HepG2 (cell line): ENCODE data around the gene CES2. TPM values are rescaled to one million over a fixed set of nuclear protein-coding genes. Genes with fewer than 3 reads are reported as not detected.

Source experiments
- BRD4 ChIP-seq: sonication (generic); formaldehyde crosslinking; IDR thresholded peaks from 2 replicates; pipeline ENCODE4 v1.4.0; 2020; ENCODE audit warnings: missing genetic modification reagents
- CTCF ChIP-seq: sonication (generic); formaldehyde crosslinking; IDR thresholded peaks from 2 replicates; pipeline ENCODE4 v1.5.0; 2020; ENCODE audit warnings: mild to moderate bottlenecking, missing genetic modification reagents, moderate library complexity
- E2F5 ChIP-seq: sonication (generic); formaldehyde crosslinking; conservative IDR thresholded peaks from 2 replicates; pipeline ENCODE4 v1.4.0; 2020; ENCODE audit warnings: missing genetic modification reagents
- ELF4 ChIP-seq: sonication (generic); formaldehyde crosslinking; IDR thresholded peaks from 2 replicates; pipeline ENCODE4 v1.5.0; 2020; ENCODE audit warnings: missing genetic modification reagents, mild to moderate bottlenecking, moderate library complexity, borderline replicate concordance
- HMGA1 ChIP-seq: sonication (generic); formaldehyde crosslinking; conservative IDR thresholded peaks from 2 replicates; pipeline ENCODE4 v1.4.0; 2020; ENCODE audit warnings: missing genetic modification reagents
- IRF2 ChIP-seq: IDR thresholded peaks from 2 replicates; pipeline ENCODE4 v1.6.1; 2018; ENCODE audit warnings: missing genetic modification reagents, missing compliant biosample characterization
- MIXL1 ChIP-seq: IDR thresholded peaks from 2 replicates; pipeline ENCODE4 v1.6.1; 2016
- NCOA2 ChIP-seq: sonication (generic); formaldehyde crosslinking; IDR thresholded peaks from 2 replicates; pipeline ENCODE4 v1.8.0; 2022; ENCODE audit warnings: inconsistent platforms
- NFE2 ChIP-seq: sonication (generic); formaldehyde crosslinking; IDR thresholded peaks from 2 replicates; pipeline ENCODE4 v1.4.0; 2020; ENCODE audit warnings: missing genetic modification reagents
- NFIC ChIP-seq: IDR thresholded peaks from 2 replicates; pipeline ENCODE4 v1.6.1; 2012; ENCODE audit warnings: mild to moderate bottlenecking, low read length, inconsistent platforms
- PCBP2 ChIP-seq: fragments of 200-400 bp; formaldehyde crosslinking; optimal IDR thresholded peaks from 2 replicates; pipeline ENCODE3; 2018; ENCODE audit warnings: low read length, low read depth; ENCODE audit not compliant: poor library complexity, severe bottlenecking
- RFXAP ChIP-seq: sonication (generic); formaldehyde crosslinking; IDR thresholded peaks from 2 replicates; pipeline ENCODE4 v1.4.0; 2020; ENCODE audit warnings: missing genetic modification reagents, borderline replicate concordance
- SNAI1 ChIP-seq: sonication (generic); formaldehyde crosslinking; IDR thresholded peaks from 2 replicates; pipeline ENCODE4 v1.5.0; 2020; ENCODE audit warnings: mild to moderate bottlenecking, missing genetic modification reagents, borderline replicate concordance
- SPEN ChIP-seq: sonication (generic); formaldehyde crosslinking; IDR thresholded peaks from 2 replicates; pipeline ENCODE4 v1.5.1; 2020; ENCODE audit warnings: low read depth, mild to moderate bottlenecking, missing genetic modification reagents
- SRF ChIP-seq: IDR thresholded peaks from 2 replicates; pipeline ENCODE4 v1.6.1; 2011; ENCODE audit warnings: mild to moderate bottlenecking, low read depth, low read length, moderate library complexity
- TBL1XR1 ChIP-seq: fragments of 150-350 bp; IDR thresholded peaks from 2 replicates; pipeline ENCODE4 v1.6.1; 2014; ENCODE audit warnings: borderline replicate concordance, low read length; ENCODE audit not compliant: partially characterized antibody
- ZBTB2 ChIP-seq: sonication (generic); formaldehyde crosslinking; IDR thresholded peaks from 2 replicates; pipeline ENCODE4 v1.8.0; 2022; ENCODE audit warnings: low read depth, missing genetic modification reagents
- ZNF3 ChIP-seq: IDR thresholded peaks from 2 replicates; pipeline ENCODE4 v1.7.0; 2017; ENCODE audit warnings: inconsistent platforms
- ZNF530 ChIP-seq: sonication (generic); formaldehyde crosslinking; IDR thresholded peaks from 2 replicates; pipeline ENCODE4 v1.5.0; 2020; ENCODE audit warnings: low read depth, mild to moderate bottlenecking, missing genetic modification reagents
- ZNF549 ChIP-seq: sonication (generic); formaldehyde crosslinking; IDR thresholded peaks from 2 replicates; pipeline ENCODE4 v1.5.0; 2020; ENCODE audit warnings: missing genetic modification reagents
- ZNF687 ChIP-seq: sonication (generic); formaldehyde crosslinking; IDR thresholded peaks from 2 replicates; pipeline ENCODE4 v1.5.1; 2020; ENCODE audit warnings: mild to moderate bottlenecking, missing genetic modification reagents, moderate library complexity
- ZNF841 ChIP-seq: sonication (generic); formaldehyde crosslinking; IDR thresholded peaks from 2 replicates; pipeline ENCODE4 v1.8.1; 2023; ENCODE audit warnings: missing genetic modification reagents, borderline replicate concordance
- ZNF883 ChIP-seq: sonication (generic); formaldehyde crosslinking; IDR thresholded peaks from 2 replicates; pipeline ENCODE4 v1.5.1; 2020; ENCODE audit warnings: mild to moderate bottlenecking, missing genetic modification reagents; ENCODE audit errors: not compliant biosample characterization
- polyA plus RNA-seq, 8 experiments: library from polyadenylated mRNA; depleted of rRNA in 3 of 8; stranded (reverse) in 7 of 8; unstranded in 1 of 8; fragments of >200 nt; fragmentation: Illumina TruSeq in 4 of 8; extraction: Trizol in 4 of 8; gene quantifications; 2 replicates each; pipeline versions ENCODE4 v1.2.1 to v1.2.3, GENCODE V29; 2011 to 2016; ENCODE audit warnings: low read depth in 4 of 8, missing spikeins in 1 of 8, mixed read lengths in 1 of 8; ENCODE audit not compliant: insufficient read depth in 1 of 8
- total RNA-seq, 5 experiments: library from RNA; depleted of rRNA; stranded (reverse); fragments of >200 nt; fragmentation: Illumina TruSeq; extraction: Trizol; gene quantifications; 2 replicates each; pipeline ENCODE4 v1.2.3, GENCODE V29; 2016; ENCODE audit warnings: low read depth in 1 of 5

Gene CES2
- total and polyA plus RNA-seq, 2 of the 13 experiments (the other 11 are each of a cell fraction or from before 2014, with no cell fraction given), result 50.6 to 63.8 TPM

- TF ChIP-seq TBL1XR1, result no peak
- TF ChIP-seq ZNF841 (CRISPR knock-in tag), result no peak
- no peak for TF ChIP-seq ZNF549
- TF ChIP-seq MIXL1, result 0 out of 2 replicates have a peak, but pooled peaks have one; percentile 38
- no peak; the same call in none of the 2 replicates for TF ChIP-seq CTCF
- TF ChIP-seq ZNF530 (CRISPR knock-in tag), result no peak
- peak; percentile 95 for TF ChIP-seq IRF2
- TF ChIP-seq HMGA1 (CRISPR knock-in tag), result no peak
- TF ChIP-seq NFE2 (CRISPR knock-in tag), result no peak
- no peak for TF ChIP-seq SRF
- TF ChIP-seq ELF4 (CRISPR knock-in tag), result no peak; the same call in 1 of the 2 replicates
- TF ChIP-seq BRD4, result peak; percentile 97; the same call in 1 of the 2 replicates
- TF ChIP-seq NCOA2, result peak; percentile 60; the same call in 1 of the 2 replicates
- peak; percentile 58 for TF ChIP-seq E2F5 (CRISPR knock-in tag)
- no peak for TF ChIP-seq ZNF3 (CRISPR knock-in tag)
- TF ChIP-seq ZBTB2 (CRISPR knock-in tag), result peak; percentile 79
- TF ChIP-seq PCBP2, result no peak
- TF ChIP-seq NFIC, result no peak
- peak; percentile 88; the same call in 1 of the 2 replicates for TF ChIP-seq SNAI1 (CRISPR knock-in tag)
- TF ChIP-seq ZNF687 (CRISPR knock-in tag), result peak; percentile 96
- peak; percentile 96 for TF ChIP-seq RFXAP
- TF ChIP-seq ZNF883, result peak; percentile 86
- TF ChIP-seq SPEN (CRISPR knock-in tag), result peak; percentile 99
Measured at GRCh38 chr16:66934138-66934838, 1.0 kb upstream of the CES2 start, which contains the start of gene CIAO2B (continued).
